Caco-2 (cell line): ENCODE data around the gene PLIN4. TPM values are rescaled to one million over a fixed set of nuclear protein-coding genes. Genes with fewer than 3 reads are reported as not detected.

Source experiments
- BruUV-seq: library from RNA; stranded (reverse); fragments of 400-500 nt; replicated peaks from 2 replicates; lab custom pipeline; 2021; lab: Mats Ljungman, UMichigan
- CTCF ChIA-PET: fragments of 300-600 bp; sonication (Branson Sonifier 250); formaldehyde crosslinking; loops from one replicate; lab custom pipeline; 2022; ENCODE audit warnings: antibody characterized with exemption; lab: Charles Lee
- POLR2A ChIA-PET: fragments of 300-600 bp; sonication (Branson Sonifier 250); formaldehyde crosslinking; loops from one replicate; lab custom pipeline; 2022; ENCODE audit warnings: antibody characterized with exemption; lab: Charles Lee
- DNase-seq, 2 experiments: peaks; one replicate each; pipeline versions ENCODE4 v3.0.0 to v3.0.0-alpha.2; 2020 to 2022
- H3K27me3 ChIP-seq: replicated peaks from 2 replicates; pipeline ENCODE4 v1.6.0; 2011; ENCODE audit warnings: low read length; ENCODE audit not compliant: control insufficient read depth, insufficient read depth
- H3K36me3 ChIP-seq: 2 replicates; pipeline ENCODE4 v1.5.1; 2011; ENCODE audit warnings: low read length; ENCODE audit not compliant: control insufficient read depth, insufficient read depth
- H3K4me1 ChIP-seq: fragments of 250-450 bp; sonication (Bioruptor Pico); 2 replicates; pipeline ENCODE4 v1.5.1; 2020; ENCODE audit warnings: mild to moderate bottlenecking
- H3K4me3 ChIP-seq: 2 replicates; pipeline ENCODE4 v1.5.1; 2011; ENCODE audit warnings: low read depth, mild to moderate bottlenecking, control low read depth, low read length
- H3K9me3 ChIP-seq: fragments of 250-450 bp; sonication (Bioruptor Pico); 2 replicates; pipeline ENCODE4 v1.5.1; 2020; ENCODE audit warnings: mild to moderate bottlenecking, moderate library complexity
- H3K27ac Mint-ChIP-seq: one replicate; pipeline ENCODE4 v1.8.0; 2022; ENCODE audit warnings: mixed read lengths; ENCODE audit not compliant: unreplicated experiment
- H3K27me3 Mint-ChIP-seq: one replicate; pipeline ENCODE4 v1.8.0; 2022; ENCODE audit warnings: mixed read lengths; ENCODE audit not compliant: insufficient read depth, unreplicated experiment
- H3K36me3 Mint-ChIP-seq: one replicate; pipeline ENCODE4 v1.8.0; 2022; ENCODE audit warnings: mild to moderate bottlenecking, mixed read lengths; ENCODE audit not compliant: insufficient read depth, unreplicated experiment
- H3K4me1 Mint-ChIP-seq: one replicate; pipeline ENCODE4 v1.8.0; 2022; ENCODE audit warnings: low read depth, mixed read lengths; ENCODE audit not compliant: unreplicated experiment
- H3K4me3 Mint-ChIP-seq: one replicate; pipeline ENCODE4 v1.8.0; 2022; ENCODE audit warnings: mild to moderate bottlenecking, moderate library complexity, mixed read lengths; ENCODE audit not compliant: unreplicated experiment
- H3K9me3 Mint-ChIP-seq: one replicate; pipeline ENCODE4 v1.8.0; 2022; ENCODE audit warnings: mixed read lengths; ENCODE audit not compliant: unreplicated experiment
- CTCF ChIP-seq, 2 experiments: fragments of 200-600 bp in 1 of 2; IDR thresholded peaks; 1 replicate in 1 of 2; 2 replicates in 1 of 2; pipeline versions ENCODE4 v1.5.1 to v1.8.0; 2011 to 2022; ENCODE audit warnings: antibody characterized with exemption in 1 of 2, control low read depth in 1 of 2, inconsistent platforms in 1 of 2, low read depth in 1 of 2, low read length in 1 of 2, mild to moderate bottlenecking in 1 of 2, moderate library complexity in 1 of 2; ENCODE audit not compliant: insufficient read depth in 1 of 2, severe bottlenecking in 1 of 2, unreplicated experiment in 1 of 2
- intact Hi-C: fragments of 100-400 bp; cut with micrococcal nuclease; formaldehyde crosslinking; loops from one replicate; pipeline ENCODE4 v1.10.0; 2022; ENCODE audit not compliant: unreplicated experiment
- total RNA-seq: library from RNA; stranded (reverse); gene quantifications from 2 replicates; pipeline ENCODE4 v1.2.3, GENCODE V29; 2022

Gene PLIN4
- total RNA-seq, 1 experiment from 2014 or later: 0.09 TPM

- Mint-ChIP-seq H3K27ac (no peak overlapping the region), H3K4me3 (no peak overlapping the region), H3K9me3 (no peaks in the 10 kb centered on the region), H3K4me1 (no peaks in the 10 kb centered on the region), H3K36me3 (peaks cover 14% of the 10 kb centered on the region), H3K27me3 (no peaks in the 10 kb centered on the region)
- H3K9me3 ChIP-seq: no peaks in the 10 kb centered on the region
- no peaks in the 10 kb centered on the region for H3K4me1 ChIP-seq
- CTCF ChIA-PET: no interaction called here
- POLR2A ChIA-PET: no interaction called here
- intact Hi-C loops: no loop called here
- no peaks in the 10 kb centered on the region for H3K27me3 ChIP-seq
- no peak for TF ChIP-seq CTCF (IDR thresholded peaks at IDR 0.05; ENCODE audit: insufficient read depth in 1 of 2, low read depth in 1 of 2, low read length in 1 of 2, severe bottlenecking in 1 of 2, unreplicated experiment in 1 of 2)
- no peak overlapping the region for H3K4me3 ChIP-seq
- BruUV-seq: no TSS peak
- no peak for DNase-seq
- no peaks in the 10 kb centered on the region; the same call in 1 of the 2 replicates for H3K36me3 ChIP-seq
Measured at GRCh38 chr19:4498694-4499093, 19.6 kb downstream of the PLIN4 start.

GRCh38 chr19:4497770-4498389, 20.4 kb downstream of the PLIN4 start:
- no peaks in the 10 kb centered on the region for H3K4me1 Mint-ChIP-seq
- intact Hi-C loops: no loop called here
- no peak overlapping the region for H3K4me3 ChIP-seq
- no peaks in the 10 kb centered on the region for H3K9me3 ChIP-seq
- no peaks in the 10 kb centered on the region for H3K27me3 Mint-ChIP-seq
- no peak for TF ChIP-seq CTCF (IDR thresholded peaks at IDR 0.05; ENCODE audit: insufficient read depth in 1 of 2, low read depth in 1 of 2, low read length in 1 of 2, severe bottlenecking in 1 of 2, unreplicated experiment in 1 of 2)
- ChIA-PET POLR2A (no interaction called here), CTCF (no interaction called here)
- H3K27ac Mint-ChIP-seq: no peak overlapping the region
- H3K4me3 Mint-ChIP-seq: no peak overlapping the region
- H3K9me3 Mint-ChIP-seq: no peaks in the 10 kb centered on the region
- no TSS peak for BruUV-seq
- DNase-seq: no peak
- no peaks in the 10 kb centered on the region for H3K4me1 ChIP-seq
- no peaks in the 10 kb centered on the region; the same call in 1 of the 2 replicates for H3K36me3 ChIP-seq
- no peaks in the 10 kb centered on the region for H3K27me3 ChIP-seq
- H3K36me3 Mint-ChIP-seq: peaks cover 14% of the 10 kb centered on the region

- Mint-ChIP-seq H3K36me3 (peaks cover 14% of the 10 kb centered on the region), H3K9me3 (no peaks in the 10 kb centered on the region), H3K27ac (no peak overlapping the region), H3K4me3 (no peak overlapping the region), H3K4me1 (no peaks in the 10 kb centered on the region), H3K27me3 (no peaks in the 10 kb centered on the region)
- CTCF ChIA-PET: no interaction called here
- BruUV-seq: no TSS peak
- H3K9me3 ChIP-seq: no peaks in the 10 kb centered on the region
- intact Hi-C loops: no loop called here
- H3K27me3 ChIP-seq: no peaks in the 10 kb centered on the region
- no peak overlapping the region for H3K4me3 ChIP-seq
- DNase-seq: no peak
- POLR2A ChIA-PET: no interaction called here
- H3K36me3 ChIP-seq: peaks cover 1% of the 10 kb centered on the region
- TF ChIP-seq CTCF (IDR thresholded peaks at IDR 0.05; ENCODE audit: insufficient read depth in 1 of 2, low read depth in 1 of 2, low read length in 1 of 2, severe bottlenecking in 1 of 2, unreplicated experiment in 1 of 2): no peak
- H3K4me1 ChIP-seq: no peaks in the 10 kb centered on the region
Measured at GRCh38 chr19:4496304-4496703, 22.0 kb downstream of the PLIN4 start.
